ENCODE data around the gene ANKRD10.

Gene ANKRD10

DNA sequence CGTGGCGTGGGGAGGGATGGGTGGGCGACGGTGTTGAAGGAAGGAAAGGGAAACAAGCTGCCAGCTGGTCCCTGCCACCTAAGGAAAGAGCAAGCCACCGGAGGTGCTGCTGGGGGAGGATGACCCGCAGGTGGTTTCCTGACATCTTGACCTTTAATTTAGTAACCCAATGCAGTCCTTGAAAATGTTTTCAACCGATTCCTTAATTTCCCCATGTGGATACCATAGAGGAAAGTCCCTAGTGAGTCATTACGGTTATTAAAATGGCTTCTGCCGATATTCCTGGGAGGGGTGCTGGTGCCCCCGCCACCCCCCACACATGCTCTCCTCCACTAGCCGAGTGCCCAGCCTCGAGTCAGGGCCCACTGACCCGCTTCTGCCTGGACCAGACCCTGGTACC, 6.3 kb upstream of the ANKRD10 start:
- Histone ChIP-seq H3K9me2 (replicated peaks; ENCODE audit: control insufficient read depth, low read length) (no peaks in the 10 kb centered on the region), H3F3A (ENCODE audit: control insufficient read depth, insufficient read depth) (peaks cover 3% of the 10 kb centered on the region; the same call in 1 of the 2 replicates), H3K27me3 (ENCODE audit: control insufficient read depth, low read length) (peaks cover 27% of the 10 kb centered on the region), H3K4me3 (ENCODE audit: low read length) (no peak overlapping the region), H3K9me3 (ENCODE audit: control insufficient read depth, insufficient read depth, low read length) (no peaks in the 10 kb centered on the region), H3K4me1 (ENCODE audit: control insufficient read depth, low read length) (peaks cover 13% of the 10 kb centered on the region), H4K20me1 (ENCODE audit: control insufficient read depth, insufficient read depth, low read depth, low read length) (no peaks in the 10 kb centered on the region), H3K79me2 (ENCODE audit: control insufficient read depth, low read length) (peaks cover 7% of the 10 kb centered on the region), H3K36me3 (ENCODE audit: control insufficient read depth, low read length) (0 out of 2 replicates have a peak, but pooled peaks cover 3% of the 10 kb centered on the region), H3K4me2 (ENCODE audit: low read length) (no peak overlapping the region), H3K27ac (ENCODE audit: low read depth, low read length) (no peak overlapping the region)
- no peak for TF ChIP-seq EZH2phosphoT487 (IDR thresholded peaks at IDR 0.05; ENCODE audit: borderline replicate concordance, low read length)
- TF ChIP-seq, protein P1, sequence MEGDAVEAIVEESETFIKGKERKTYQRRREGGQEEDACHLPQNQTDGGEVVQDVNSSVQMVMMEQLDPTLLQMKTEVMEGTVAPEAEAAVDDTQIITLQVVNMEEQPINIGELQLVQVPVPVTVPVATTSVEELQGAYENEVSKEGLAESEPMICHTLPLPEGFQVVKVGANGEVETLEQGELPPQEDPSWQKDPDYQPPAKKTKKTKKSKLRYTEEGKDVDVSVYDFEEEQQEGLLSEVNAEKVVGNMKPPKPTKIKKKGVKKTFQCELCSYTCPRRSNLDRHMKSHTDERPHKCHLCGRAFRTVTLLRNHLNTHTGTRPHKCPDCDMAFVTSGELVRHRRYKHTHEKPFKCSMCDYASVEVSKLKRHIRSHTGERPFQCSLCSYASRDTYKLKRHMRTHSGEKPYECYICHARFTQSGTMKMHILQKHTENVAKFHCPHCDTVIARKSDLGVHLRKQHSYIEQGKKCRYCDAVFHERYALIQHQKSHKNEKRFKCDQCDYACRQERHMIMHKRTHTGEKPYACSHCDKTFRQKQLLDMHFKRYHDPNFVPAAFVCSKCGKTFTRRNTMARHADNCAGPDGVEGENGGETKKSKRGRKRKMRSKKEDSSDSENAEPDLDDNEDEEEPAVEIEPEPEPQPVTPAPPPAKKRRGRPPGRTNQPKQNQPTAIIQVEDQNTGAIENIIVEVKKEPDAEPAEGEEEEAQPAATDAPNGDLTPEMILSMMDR (IDR thresholded peaks at IDR 0.05; ENCODE audit: low read depth, low read length, poor library complexity, severe bottlenecking): no peak

GRCh38 chr13:110920038-110920437, 5.2 kb upstream of the ANKRD10 start:
- Histone ChIP-seq H3K4me1 (ENCODE audit: control insufficient read depth, low read length) (peaks cover 17% of the 10 kb centered on the region), H3K9me3 (ENCODE audit: control insufficient read depth, insufficient read depth, low read length) (no peaks in the 10 kb centered on the region), H3K4me3 (ENCODE audit: low read length) (no peak overlapping the region), H3K79me2 (ENCODE audit: control insufficient read depth, low read length) (peaks cover 13% of the 10 kb centered on the region), H3K36me3 (ENCODE audit: control insufficient read depth, low read length) (peaks cover 5% of the 10 kb centered on the region; the same call in 1 of the 2 replicates), H3K27ac (ENCODE audit: low read depth, low read length) (no peak overlapping the region), H3K9me2 (replicated peaks; ENCODE audit: control insufficient read depth, low read length) (no peaks in the 10 kb centered on the region), H3K27me3 (ENCODE audit: control insufficient read depth, low read length) (peaks cover 27% of the 10 kb centered on the region), H3F3A (ENCODE audit: control insufficient read depth, insufficient read depth) (peaks cover 6% of the 10 kb centered on the region; the same call in 1 of the 2 replicates), H3K4me2 (ENCODE audit: low read length) (no peak overlapping the region), H4K20me1 (ENCODE audit: control insufficient read depth, insufficient read depth, low read depth, low read length) (no peaks in the 10 kb centered on the region)
- TF ChIP-seq EZH2phosphoT487 (IDR thresholded peaks at IDR 0.05; ENCODE audit: borderline replicate concordance, low read length): no peak
- TF ChIP-seq, protein P1 (IDR thresholded peaks at IDR 0.05; ENCODE audit: low read depth, low read length, poor library complexity, severe bottlenecking): no peak

- Histone ChIP-seq H3F3A (ENCODE audit: control insufficient read depth, insufficient read depth) (peaks cover 6% of the 10 kb centered on the region; the same call in 1 of the 2 replicates), H3K27me3 (ENCODE audit: control insufficient read depth, low read length) (peaks cover 9% of the 10 kb centered on the region; the same call in 1 of the 2 replicates), H3K9me2 (replicated peaks; ENCODE audit: control insufficient read depth, low read length) (no peaks in the 10 kb centered on the region), H3K4me1 (ENCODE audit: control insufficient read depth, low read length) (peaks cover 35% of the 10 kb centered on the region), H3K27ac (ENCODE audit: low read depth, low read length) (peak overlapping the region; percentile 82; the same call in 1 of the 2 replicates), H4K20me1 (ENCODE audit: control insufficient read depth, insufficient read depth, low read depth, low read length) (peaks cover 22% of the 10 kb centered on the region), H3K4me3 (ENCODE audit: low read length) (peak overlapping the region; percentile 94), H3K79me2 (ENCODE audit: control insufficient read depth, low read length) (peaks cover 40% of the 10 kb centered on the region), H3K4me2 (ENCODE audit: low read length) (peak overlapping the region; percentile 77), H3K9me3 (ENCODE audit: control insufficient read depth, insufficient read depth, low read length) (no peaks in the 10 kb centered on the region), H3K36me3 (ENCODE audit: control insufficient read depth, low read length) (peaks cover 27% of the 10 kb centered on the region)
- TF ChIP-seq, protein P1 (IDR thresholded peaks at IDR 0.05; ENCODE audit: low read depth, low read length, poor library complexity, severe bottlenecking): no peak
Observed at GRCh38 chr13:110916301-110917142, 1.7 kb upstream of the ANKRD10 start.
